Measurements from ENCODE around the gene HSF4.

Gene HSF4

DNA sequence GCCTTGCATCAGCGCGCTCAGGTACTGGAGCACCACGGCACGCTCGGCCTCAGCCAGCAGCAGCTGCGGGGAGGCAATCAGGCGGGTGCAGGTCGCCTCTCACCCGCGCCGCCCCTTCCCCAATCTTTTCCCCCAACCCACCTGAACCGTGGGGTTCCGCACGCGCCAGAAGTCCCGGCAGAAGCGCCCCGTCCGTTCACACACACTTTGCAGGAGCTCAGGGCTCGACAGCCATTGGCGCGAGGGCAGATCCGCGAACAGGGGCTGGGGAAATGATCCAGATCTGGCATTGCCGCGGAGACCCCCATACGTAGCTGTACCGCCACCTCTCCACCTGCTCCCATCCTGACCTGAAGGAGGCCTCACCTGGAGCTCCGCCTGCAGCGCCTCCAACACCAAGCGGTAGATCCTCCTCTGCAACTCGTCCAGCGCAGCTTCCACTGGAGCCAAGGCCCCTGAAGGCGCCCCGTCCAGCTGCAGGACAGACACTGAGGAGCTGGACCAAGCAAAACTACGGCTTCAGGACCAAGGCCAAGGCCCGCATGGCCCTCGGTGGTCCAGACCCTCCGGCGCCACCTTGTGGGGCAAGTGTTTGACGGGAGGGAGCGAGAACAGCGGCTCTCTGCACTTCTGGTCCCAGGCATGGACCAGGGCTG is 20.6 kb downstream of the HSF4 start:
- peak; percentile 71 for DNase-seq (ENCODE audit: low spot score)

DNA sequence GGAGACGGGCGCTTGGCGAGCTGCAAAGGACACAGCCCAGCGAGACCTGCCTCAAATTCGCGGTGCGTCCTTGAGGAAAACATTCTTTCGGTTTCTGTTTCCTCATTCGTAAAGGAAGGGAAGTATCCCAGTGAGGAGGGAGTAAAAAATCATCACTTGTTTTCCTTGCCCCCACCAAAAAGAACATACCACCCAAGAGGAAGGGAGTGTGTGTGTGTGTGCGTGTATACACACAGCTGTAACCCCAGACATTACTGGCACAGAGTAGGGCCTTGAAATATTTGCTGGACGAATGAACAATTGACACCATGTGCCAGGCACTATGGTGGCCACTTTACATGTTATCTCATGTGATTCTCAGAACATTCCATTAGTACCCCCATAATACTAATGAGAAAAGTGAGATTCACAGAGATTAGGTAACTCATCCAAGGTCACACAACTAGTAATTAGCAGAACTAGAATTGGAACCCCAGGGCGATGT is 21.1 kb downstream of the HSF4 start:
- DNase-seq (ENCODE audit: low spot score) = no peak

- DNase-seq (ENCODE audit: low spot score) = no peak
Observed at GRCh38 chr16:67186550-67186950, 22.0 kb downstream of the HSF4 start.

DNA sequence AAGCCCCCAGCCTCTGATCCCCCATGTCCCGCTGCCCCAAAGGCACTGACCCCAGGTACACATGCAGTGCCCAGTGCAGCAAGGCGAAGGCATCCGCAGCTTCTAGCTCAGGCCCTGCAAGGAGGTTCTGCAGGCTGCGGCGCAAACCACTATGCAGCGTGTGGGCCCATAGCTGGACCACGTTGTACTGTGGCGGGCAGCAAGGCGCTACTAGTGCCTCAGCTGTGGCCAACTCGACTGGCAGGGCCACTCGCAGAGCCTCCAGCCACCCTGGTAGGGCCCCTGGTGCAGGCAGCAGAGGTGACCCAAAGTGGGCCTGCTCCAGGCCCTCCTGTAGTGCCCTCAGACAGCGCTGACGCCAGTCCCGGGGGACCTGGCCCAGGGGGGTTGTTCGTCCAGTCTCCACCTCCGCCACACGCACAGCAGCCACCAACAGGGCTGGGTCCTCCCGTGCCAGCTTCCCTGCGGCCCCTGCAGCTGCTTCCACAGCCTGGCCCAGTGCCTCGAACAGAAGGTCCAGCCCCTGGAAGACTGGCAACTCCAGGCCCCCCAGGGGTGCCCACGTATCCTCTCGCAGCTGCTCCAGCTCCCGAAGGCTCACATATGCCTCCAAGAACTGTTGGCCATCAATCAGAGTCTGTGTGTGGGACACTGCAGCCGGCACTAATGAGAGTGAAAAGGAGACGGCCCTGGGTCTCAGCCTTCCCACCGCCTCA is 22.8 kb downstream of the HSF4 start:
- no peak for DNase-seq (ENCODE audit: low spot score)

DNA sequence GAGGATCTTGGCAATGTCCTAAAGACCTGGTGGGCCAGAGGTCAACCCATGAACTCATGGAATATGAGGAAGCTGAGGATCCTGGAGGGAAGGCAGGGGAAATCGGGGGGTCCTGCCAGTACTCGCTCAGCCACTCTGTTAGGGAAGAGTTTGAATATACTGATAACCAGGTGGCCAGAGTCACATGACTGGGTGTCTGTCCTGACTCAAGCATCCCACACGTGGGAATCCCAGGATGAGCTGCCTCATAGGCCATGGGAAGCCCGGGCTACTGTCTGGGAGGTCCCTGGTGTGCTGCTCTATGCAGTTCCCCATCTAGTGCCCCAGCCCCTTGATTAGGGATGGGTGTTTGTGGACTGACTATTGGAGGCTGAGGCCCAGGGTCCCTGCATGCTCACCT is 23.8 kb downstream of the HSF4 start:
- DNase-seq (ENCODE audit: low spot score) = no peak

GRCh38 chr16:67188798-67189197 is 24.3 kb downstream of the HSF4 start:
- DNase-seq (ENCODE audit: low spot score) = no peak

- DNase-seq (ENCODE audit: low spot score) = no peak
Observed at GRCh38 chr16:67190041-67190440, 25.5 kb downstream of the HSF4 start, which contains the start of gene EXOC3L1. EXOC3L1 (minus strand) TSS chr16:67190136; CDS start chr16:67189676, 460 bp downstream.

DNA sequence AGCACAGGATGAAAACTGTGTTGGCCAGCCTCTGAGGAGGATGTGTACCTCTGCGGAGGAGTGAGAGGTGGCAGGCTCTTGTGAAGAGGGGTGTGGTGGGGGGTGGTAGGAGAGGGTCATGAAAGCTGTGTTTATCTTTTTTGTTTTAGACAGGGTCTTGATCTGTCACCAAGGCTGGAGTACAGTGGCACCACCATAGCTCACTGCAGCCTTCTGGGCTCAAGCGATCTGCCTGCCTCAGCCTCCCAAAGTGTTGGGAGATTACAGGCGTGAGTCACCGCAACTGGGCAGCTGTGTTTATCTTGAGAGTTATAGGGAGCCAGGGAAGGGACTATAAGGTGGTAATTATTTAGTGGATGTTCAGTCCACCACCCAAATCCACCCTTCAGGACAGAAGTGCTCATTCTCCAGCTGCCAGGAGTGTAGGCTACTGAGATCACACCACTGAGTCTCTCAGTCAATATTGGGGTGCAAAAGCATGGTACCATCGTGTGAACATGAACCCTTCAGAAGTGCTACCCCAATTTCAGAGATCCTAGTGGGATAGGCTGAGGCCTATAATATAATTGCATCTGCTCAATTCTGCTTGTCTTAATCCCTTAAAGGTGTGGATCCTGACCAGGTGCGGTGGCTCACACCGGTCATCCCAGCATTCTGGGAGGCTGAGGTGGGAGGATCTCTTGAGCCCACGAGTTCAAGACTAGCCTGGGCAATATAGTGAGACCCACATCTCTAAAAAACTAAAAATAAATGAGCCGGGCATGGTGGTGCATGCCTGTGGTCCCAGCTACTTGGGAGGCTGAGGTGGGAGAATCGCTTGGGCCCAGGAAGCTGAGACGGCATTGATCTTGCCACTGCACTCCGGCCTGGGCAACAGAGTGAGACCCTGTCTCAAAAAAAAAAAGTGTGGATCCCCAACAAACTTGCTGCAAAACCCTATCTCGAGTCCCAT is 26.2 kb downstream of the HSF4 start:
- DNase-seq (ENCODE audit: low spot score) = no peak

GRCh38 chr16:67191411-67191994 is 27.0 kb downstream of the HSF4 start:
- no peak for DNase-seq (ENCODE audit: low spot score)

GRCh38 chr16:67191995-67192681 is 27.6 kb downstream of the HSF4 start, which contains the start of gene E2F4:
E2F4 (plus strand) TSS chr16:67192155; CDS start chr16:67192228, 73 bp downstream.
- DNase-seq (ENCODE audit: low spot score) = peak; percentile 87

DNA sequence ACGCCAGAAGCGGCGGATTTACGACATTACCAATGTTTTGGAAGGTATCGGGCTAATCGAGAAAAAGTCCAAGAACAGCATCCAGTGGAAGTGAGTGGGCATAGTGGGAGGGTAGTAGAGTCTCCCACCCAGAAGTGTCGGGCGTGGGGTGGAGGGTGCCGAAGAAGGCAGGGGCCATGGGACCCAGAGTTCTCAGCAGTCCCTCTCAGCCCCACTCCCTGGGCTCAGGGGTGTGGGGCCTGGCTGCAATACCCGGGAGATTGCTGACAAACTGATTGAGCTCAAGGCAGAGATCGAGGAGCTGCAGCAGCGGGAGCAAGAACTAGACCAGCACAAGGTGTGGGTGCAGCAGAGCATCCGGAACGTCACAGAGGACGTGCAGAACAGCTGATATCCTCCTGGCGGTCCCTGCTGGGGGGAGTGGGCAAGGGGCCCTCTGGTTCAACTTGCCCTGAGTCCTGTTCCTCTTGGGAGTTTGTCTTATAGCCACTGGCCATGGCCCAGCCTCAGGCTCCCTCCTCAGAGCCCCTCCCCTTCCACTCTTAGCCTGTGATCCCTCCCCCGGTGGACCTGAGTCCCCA is 28.3 kb downstream of the HSF4 start:
- DNase-seq (ENCODE audit: low spot score) = no peak

DNA sequence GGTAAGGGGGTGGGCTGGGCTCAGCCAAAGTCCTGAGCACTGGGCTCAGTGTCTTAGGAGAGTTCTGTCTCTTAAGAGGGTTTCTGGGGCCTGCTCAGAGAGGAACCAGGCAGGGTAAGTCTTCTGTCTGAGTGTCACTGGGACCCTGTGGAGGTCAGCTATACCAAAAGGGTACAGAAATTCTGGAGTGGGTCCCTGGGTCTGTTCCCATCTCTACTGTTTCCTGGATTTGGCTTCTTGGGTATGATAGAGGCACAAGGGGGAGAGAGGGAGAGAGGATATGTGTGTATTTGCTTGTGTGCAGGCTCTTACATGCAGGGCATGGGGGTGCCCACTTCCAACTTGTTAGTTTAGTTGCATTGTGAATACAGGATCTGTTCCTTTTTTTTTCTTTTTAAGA is 29.0 kb downstream of the HSF4 start:
- no peak for DNase-seq (ENCODE audit: low spot score)

- no peak for DNase-seq (ENCODE audit: low spot score)
Observed at GRCh38 chr16:67194260-67194659, 29.7 kb downstream of the HSF4 start.

GRCh38 chr16:67195676-67196075 is 31.1 kb downstream of the HSF4 start:
- no peak for DNase-seq (ENCODE audit: low spot score)

DNA sequence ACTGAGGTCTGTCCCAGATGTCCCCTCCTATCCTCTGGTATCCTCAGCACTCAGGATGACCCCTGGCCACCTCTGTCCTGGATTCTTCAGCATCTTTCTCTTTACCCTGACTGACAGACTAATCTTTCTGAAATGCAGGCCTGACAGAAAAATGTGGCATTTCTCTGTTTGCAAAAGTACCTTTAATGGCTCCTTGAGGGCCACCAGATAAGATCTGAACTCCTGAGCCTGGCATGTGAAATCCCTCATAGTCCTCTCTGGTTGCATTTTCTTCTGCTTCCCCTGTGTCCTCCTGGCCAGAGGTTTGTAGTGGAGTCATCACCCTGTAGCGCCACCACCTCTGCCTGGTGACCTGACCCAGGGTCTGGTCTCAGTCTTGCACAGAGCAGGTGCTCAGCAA is 32.3 kb downstream of the HSF4 start:
- no peak for DNase-seq (ENCODE audit: low spot score)

GRCh38 chr16:67197704-67198103 is 33.2 kb downstream of the HSF4 start:
- DNase-seq (ENCODE audit: low spot score) = no peak

DNA sequence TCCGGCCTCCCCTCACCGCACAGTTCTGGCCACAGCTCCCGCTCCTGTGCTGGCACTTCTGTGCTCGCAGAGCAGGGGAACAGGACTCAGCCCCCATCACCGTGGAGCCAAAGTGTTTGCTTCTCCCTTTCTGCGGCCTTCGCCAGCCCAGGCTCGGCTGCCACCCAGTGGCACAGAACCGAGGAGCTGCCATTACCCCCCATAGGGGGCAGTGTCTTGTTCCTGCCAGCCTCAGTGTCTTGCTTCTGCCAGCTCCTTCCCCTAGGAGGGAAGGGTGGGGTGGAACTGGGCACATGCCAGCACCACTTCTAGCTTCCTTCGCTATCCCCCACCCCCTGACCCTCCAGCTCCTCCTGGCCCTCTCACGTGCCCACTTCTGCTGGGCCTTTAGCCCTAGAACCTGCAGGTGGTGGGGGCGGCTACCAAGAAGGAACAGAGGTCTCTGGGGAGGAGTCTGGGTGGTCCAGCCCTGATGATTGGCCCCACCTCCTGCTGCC is 33.7 kb downstream of the HSF4 start:
- peak; percentile 52 for DNase-seq (ENCODE audit: low spot score)

DNA sequence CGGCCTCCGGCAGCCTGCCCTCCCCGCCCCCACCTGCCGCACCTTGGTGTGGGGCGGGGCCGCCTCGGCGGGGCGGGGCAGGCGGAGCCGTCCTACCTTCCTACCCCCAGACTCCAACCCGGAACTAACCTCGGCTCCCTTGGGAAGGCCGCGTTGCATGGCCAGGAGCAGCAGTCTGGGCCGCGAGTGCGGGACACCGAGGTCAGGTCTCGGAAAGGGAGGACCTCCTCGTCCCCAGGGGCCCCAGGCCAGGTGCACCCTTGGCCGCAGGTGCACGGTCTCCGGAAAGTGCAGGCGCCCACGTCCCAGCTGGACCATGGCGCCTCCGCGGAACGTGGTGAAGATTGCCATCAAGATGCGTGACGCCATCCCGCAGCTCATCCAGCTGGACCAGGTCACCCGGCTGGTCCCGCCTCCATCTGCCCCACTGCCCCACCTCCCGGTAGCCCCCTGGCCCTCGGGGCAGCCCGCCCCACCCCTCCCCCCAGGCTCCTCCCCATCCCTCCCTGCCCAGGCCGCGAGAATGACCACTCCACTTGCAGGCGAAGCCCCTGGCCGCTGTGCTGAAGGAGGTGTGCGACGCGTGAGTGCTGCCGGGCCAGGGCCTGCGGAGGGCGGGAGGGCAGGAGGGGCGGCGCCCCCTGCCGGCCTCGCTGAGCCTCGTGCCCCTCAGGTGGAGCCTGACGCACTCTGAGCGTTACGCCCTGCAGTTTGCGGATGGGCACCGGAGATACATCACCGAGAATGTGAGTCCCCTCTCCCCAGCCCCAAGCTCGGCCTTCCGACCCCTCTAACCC is 34.7 kb downstream of the HSF4 start, which contains the start of gene ELMO3:
Gene ELMO3 (plus strand): TSS at position 121 of the 797 bp plus-strand sequence. CDS start 196 bp downstream, at position 317.
- DNase-seq (ENCODE audit: low spot score) = peak; percentile 69

GRCh38 chr16:67199808-67200198 is 35.3 kb downstream of the HSF4 start:
- DNase-seq (ENCODE audit: low spot score) = no peak

- DNase-seq (ENCODE audit: low spot score) = no peak
Observed at GRCh38 chr16:67200491-67200890, 35.9 kb downstream of the HSF4 start.
